AG04449 (cell line): Measurements from ENCODE around the gene AFF3.

Experiments
- CTCF ChIA-PET: fragments of 350-600 bp; formaldehyde crosslinking; extraction: SDS; loops from one replicate; lab custom pipeline; 2021; ENCODE audit warnings: antibody characterized with exemption; lab: Yijun Ruan, JAX
- POLR2A ChIA-PET: fragments of 400-600, 350-600 bp; formaldehyde crosslinking; extraction: SDS; loops from one replicate; lab custom pipeline; 2020; ENCODE audit warnings: antibody characterized with exemption, inconsistent platforms; lab: Yijun Ruan, JAX
- DNase-seq: peaks from one replicate; pipeline ENCODE4 v3.0.0-alpha.2; 2010; ENCODE audit warnings: low read depth, low spot score
- H3K4me3 ChIP-seq: 2 replicates; pipeline ENCODE4 v1.5.1; 2011; ENCODE audit warnings: low read depth, mild to moderate bottlenecking, control low read depth, low read length
- CTCF ChIP-seq: IDR thresholded peaks from one replicate; pipeline ENCODE4 v1.5.1; 2011; ENCODE audit warnings: mild to moderate bottlenecking, moderate library complexity, low read length, control low read depth, inconsistent platforms; ENCODE audit not compliant: insufficient read depth; ENCODE audit errors: missing control alignments

The AFF3 gene

GRCh38 chr2:99715956-99716355, 426.4 kb downstream of the AFF3 start:
- TF ChIP-seq CTCF: no peak
- no peak overlapping the region for H3K4me3 ChIP-seq
- CTCF ChIA-PET: interaction anchor here (1.3 to 4.5 kb wide), 2 partner anchors 157 to 545 kb away, joined by 4 to 16 read pairs; no protein-coding TSS in a partner anchor
- POLR2A ChIA-PET: no interaction called here
- no peak for DNase-seq

GRCh38 chr2:99714349-99714748, 428.0 kb downstream of the AFF3 start:
- DNase-seq: no peak
- H3K4me3 ChIP-seq: no peak overlapping the region
- TF ChIP-seq CTCF: no peak
- CTCF ChIA-PET: interaction anchor here (1.1 to 4.5 kb wide), 3 partner anchors 15 to 547 kb away, joined by 4 to 16 read pairs (median 4); no protein-coding TSS in a partner anchor
- POLR2A ChIA-PET: interaction anchor here (0.8 kb wide), 1 partner anchor 167 kb away, joined by 3 read pairs; no protein-coding TSS in a partner anchor

- POLR2A ChIA-PET: no interaction called here
- CTCF ChIA-PET: no interaction called here
- DNase-seq: no peak
- no peak overlapping the region for H3K4me3 ChIP-seq
- no peak for TF ChIP-seq CTCF
Observed at GRCh38 chr2:99711144-99711543, 431.2 kb downstream of the AFF3 start.

GRCh38 chr2:99710721-99711120, 431.7 kb downstream of the AFF3 start:
- no peak overlapping the region for H3K4me3 ChIP-seq
- no peak for DNase-seq
- POLR2A ChIA-PET: no interaction called here
- CTCF ChIA-PET: no interaction called here
- TF ChIP-seq CTCF: no peak

- H3K4me3 ChIP-seq: no peak overlapping the region
- ChIA-PET CTCF (interaction anchor here (0.6 to 2.0 kb wide), 2 partner anchors 49 to 150 kb away, joined by 3 to 11 read pairs; no protein-coding TSS in a partner anchor), POLR2A (no interaction called here)
- DNase-seq: no peak
- no peak for TF ChIP-seq CTCF
Observed at GRCh38 chr2:99709229-99709628, 433.2 kb downstream of the AFF3 start.

GRCh38 chr2:99708231-99708630, 434.2 kb downstream of the AFF3 start:
- no peak for TF ChIP-seq CTCF
- no peak overlapping the region for H3K4me3 ChIP-seq
- DNase-seq: no peak

More at GRCh38 chr2:99708231-99708630, 434.2 kb downstream of the AFF3 start:
- POLR2A ChIA-PET: no interaction called here
- CTCF ChIA-PET: interaction anchor here (2.0 kb wide), 1 partner anchor 149 kb away, joined by 11 read pairs; no protein-coding TSS in a partner anchor
